HG03060 (cell line): ENCODE results near the gene CENPP.
"Not testable (repeated sequence)": the region's sequence is repeated elsewhere in the genome, so short reads cannot be mapped to it uniquely, and the experiment has no call there.

Source experiments
- ATAC-seq: cut with Tn5 transposase; IDR thresholded peaks from one replicate; pipeline ENCODE4 v1.9.1; 2021; ENCODE audit warnings: low read depth, moderate number of reproducible peaks; ENCODE audit not compliant: unreplicated experiment

The CENPP gene

GRCh38 chr9:92610470-92611420 lies 285.0 kb downstream of the CENPP start:
- ATAC-seq, result no peak

DNA sequence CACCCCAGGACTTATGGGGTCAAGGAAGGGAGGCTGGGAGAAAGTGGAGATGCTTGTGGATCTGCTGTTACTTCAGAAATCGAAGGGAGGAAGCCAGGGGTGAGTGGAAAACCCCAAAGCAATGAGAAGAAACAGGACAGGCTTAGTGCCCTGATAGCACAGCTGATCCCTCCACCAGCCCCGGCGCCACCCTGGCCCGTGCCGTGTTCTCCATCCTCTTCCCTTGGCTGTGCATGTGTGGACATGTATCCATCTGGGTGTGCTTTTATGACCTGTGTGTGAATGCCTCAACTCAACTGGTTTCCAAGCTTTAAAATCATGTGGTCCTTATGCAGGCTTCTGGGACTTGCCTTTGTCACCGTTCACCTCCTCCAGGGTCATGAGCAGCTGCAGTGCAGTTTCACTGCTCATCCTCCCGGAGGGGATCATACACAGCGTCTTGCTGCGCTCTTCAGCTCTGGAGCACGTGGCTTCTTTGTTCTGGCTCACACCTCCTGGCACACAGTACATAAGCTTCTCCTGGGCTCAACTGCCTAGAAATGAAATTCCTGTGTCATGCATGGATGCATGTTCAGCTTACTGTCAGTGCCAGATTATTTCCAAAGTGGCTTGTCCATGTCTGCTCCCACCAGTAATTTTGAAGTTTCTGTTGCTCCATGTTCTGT lies 286.0 kb downstream of the CENPP start:
- no peak for ATAC-seq

- no peak for ATAC-seq
Observed at GRCh38 chr9:92612292-92612691, 286.5 kb downstream of the CENPP start.

GRCh38 chr9:92612816-92613215 lies 287.1 kb downstream of the CENPP start:
- no peak for ATAC-seq

DNA sequence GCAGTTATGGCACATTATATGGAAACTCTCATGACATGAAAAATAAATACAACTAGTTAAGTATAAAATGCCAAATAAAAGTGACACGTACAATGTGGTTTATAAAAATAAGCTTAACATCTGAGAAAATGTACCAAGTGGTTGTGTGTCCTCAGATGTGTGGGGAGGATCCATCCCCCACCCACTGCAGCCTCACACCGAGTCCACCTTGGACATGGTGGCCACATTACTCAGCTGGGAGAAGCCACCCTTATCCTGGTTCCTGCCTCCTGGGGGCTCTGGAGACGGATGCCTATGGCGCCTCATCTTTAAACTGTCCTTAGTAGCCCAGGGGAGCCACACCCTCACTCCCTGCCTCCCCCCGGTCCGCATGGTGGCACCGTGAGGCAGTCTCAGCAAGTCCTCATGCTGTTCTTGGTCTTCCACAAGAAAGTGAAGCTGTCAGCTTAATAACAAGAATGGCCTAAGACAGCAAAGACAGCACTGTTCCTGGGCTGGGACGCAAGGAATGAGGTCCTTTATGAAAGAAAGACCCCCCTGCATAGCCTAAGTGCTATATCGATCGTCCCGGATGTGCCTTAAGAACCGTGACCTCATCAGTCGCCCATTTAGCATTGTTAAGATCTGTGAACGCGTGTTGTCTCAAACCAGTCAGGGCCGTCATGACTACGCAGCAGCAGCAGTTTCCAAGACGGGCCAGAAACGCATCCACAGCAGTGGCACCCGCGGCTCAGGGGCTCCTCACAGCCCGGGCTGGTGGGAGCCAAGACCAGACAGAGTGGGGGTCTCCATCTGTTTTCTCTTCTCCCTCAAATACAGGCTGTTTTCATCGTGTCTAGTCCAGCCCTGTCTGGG lies 287.7 kb downstream of the CENPP start:
- ATAC-seq, result no peak

DNA sequence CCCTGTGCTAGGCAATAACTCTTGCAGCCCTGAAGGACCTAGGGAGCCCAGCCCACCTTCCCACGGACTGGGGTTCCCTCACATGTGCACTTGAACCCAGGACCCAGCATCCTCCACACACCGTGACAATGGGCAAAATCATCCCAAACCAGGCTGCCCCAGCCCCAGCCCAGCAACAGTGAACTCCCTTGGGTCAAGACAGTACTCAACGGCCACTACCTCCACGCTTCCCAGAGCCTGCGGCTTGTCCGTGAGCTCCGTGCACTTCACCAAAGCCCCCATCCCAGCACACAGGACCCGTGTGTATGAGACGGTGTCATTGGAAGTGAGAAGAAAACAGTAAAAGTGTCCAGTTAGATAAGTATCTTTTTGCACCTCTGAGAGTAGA lies 288.4 kb downstream of the CENPP start:
- no peak for ATAC-seq

- no peak for ATAC-seq
Observed at GRCh38 chr9:92614763-92615461, 289.2 kb downstream of the CENPP start.

DNA sequence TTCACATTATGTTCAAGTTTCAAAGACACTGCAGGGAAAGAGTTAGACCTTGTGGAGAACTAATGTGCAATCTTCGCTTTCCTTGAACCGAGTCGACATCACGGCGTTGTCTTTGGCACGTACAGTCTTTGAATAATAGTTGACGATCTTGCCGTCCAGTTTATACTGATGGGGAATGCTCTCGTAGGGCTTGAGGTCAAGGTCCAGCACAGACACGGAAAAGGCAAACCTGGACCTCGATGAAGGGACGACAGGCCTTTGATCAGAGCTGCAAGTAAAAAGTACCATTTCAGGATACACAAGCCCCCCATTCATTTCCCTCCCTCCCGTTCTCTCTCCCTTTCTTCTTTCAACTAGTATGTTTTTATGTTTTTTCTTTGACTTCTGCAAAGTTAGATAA lies 290.0 kb downstream of the CENPP start:
- ATAC-seq, result no peak

- ATAC-seq, result no peak
Observed at GRCh38 chr9:92616199-92616641, 290.5 kb downstream of the CENPP start.

DNA sequence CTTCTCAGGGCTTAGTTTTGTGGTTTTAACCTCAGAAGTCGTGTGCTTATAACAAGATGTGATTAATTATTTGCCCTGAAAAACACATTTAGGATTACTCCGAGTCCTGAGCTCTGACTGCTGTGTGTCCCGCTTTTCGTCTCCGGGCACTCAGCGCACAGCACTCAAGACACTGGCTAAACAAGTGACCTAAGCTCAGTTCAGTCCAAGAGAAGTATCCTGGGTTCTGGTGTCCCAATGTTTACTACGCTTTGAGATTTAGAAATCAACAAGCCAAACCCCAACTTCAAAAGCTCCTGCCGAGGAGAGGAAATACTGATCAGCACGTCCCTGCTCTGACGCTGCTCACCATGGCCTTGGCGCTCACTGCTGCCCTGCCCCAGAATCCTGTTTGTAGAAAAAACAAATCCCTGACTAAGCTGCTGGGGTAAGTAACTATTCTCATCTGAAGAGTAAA lies 290.9 kb downstream of the CENPP start:
- no peak for ATAC-seq

GRCh38 chr9:92617195-92617813 lies 291.6 kb downstream of the CENPP start:
- ATAC-seq, result no peak

GRCh38 chr9:92617951-92618510 lies 292.3 kb downstream of the CENPP start:
- ATAC-seq, result no peak

GRCh38 chr9:92618633-92619225 lies 293.0 kb downstream of the CENPP start:
- no peak for ATAC-seq

GRCh38 chr9:92619601-92620300 lies 294.0 kb downstream of the CENPP start:
- ATAC-seq, result no peak

DNA sequence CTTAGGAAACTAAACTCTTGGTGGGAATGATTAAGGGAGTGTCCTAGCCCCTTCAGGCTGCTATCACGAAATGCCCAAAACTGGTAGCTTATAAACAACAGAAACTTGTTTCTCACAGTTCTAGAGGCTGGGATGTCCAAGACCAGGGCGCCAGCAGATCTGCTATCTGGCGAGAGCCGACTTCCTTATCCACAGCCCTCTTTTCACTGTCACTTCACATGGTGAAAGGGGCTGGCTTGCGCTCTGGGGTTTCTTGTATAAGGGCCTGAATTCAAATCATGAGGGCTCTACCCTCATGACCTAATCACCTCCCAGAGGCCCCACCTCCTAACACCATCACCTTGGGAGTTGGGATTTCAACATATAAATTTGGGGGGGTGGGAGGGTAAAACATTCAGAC lies 295.1 kb downstream of the CENPP start:
- ATAC-seq, result no peak

- ATAC-seq, result not testable (repeated sequence)
Observed at GRCh38 chr9:92623936-92624335, 298.2 kb downstream of the CENPP start.

GRCh38 chr9:92626484-92626883 lies 300.7 kb downstream of the CENPP start:
- ATAC-seq, result no peak

GRCh38 chr9:92627651-92628050 lies 301.9 kb downstream of the CENPP start:
- no peak for ATAC-seq
